Cardiac fibroblast (primary cell): ENCODE measurements around the gene FRMD8.

Experiments
- DNase-seq, 2 donors: peaks; one replicate each; pipeline versions ENCODE4 v3.0.0 to v3.0.0-alpha.2; 2010; ENCODE audit warnings: low read depth in 2 of 2
- H3K4me3 ChIP-seq, 2 donors: replicated peaks in 1 of 2; 1 replicate in 1 of 2; 2 replicates in 1 of 2; pipeline ENCODE4 v1.5.1; 2011; ENCODE audit warnings: low read depth in 2 of 2, low read length in 2 of 2, mild to moderate bottlenecking in 2 of 2, moderate library complexity in 1 of 2
- CTCF ChIP-seq: IDR thresholded peaks from one replicate; pipeline ENCODE4 v1.5.1; 2011; ENCODE audit warnings: low read depth, mild to moderate bottlenecking, low read length, inconsistent platforms

FRMD8 gene

GRCh38 chr11:65370659-65371049 is 15.8 kb upstream of the FRMD8 start:
- DNase-seq, result no peak
- no peak for TF ChIP-seq CTCF
- H3K4me3 ChIP-seq, result no peak overlapping the region

GRCh38 chr11:65373839-65374580 is 12.4 kb upstream of the FRMD8 start:
- no peak for TF ChIP-seq CTCF
- no peak for DNase-seq

GRCh38 chr11:65375012-65375411 is 11.4 kb upstream of the FRMD8 start:
- no peak for TF ChIP-seq CTCF
- no peak overlapping the region for H3K4me3 ChIP-seq
- DNase-seq, result no peak

More at GRCh38 chr11:65373839-65374580, 12.4 kb upstream of the FRMD8 start:
- no peak overlapping the region for H3K4me3 ChIP-seq

GRCh38 chr11:65376138-65376713 is 10.2 kb upstream of the FRMD8 start:
- H3K4me3 ChIP-seq, result no peak overlapping the region
- DNase-seq, result no peak
- TF ChIP-seq CTCF, result no peak

- TF ChIP-seq CTCF, result no peak
- H3K4me3 ChIP-seq, result no peak overlapping the region
- no peak for DNase-seq
These were observed 9.4 kb upstream of the FRMD8 start for GRCh38 chr11:65377036-65377435.

- no peak overlapping the region for H3K4me3 ChIP-seq
- no peak for TF ChIP-seq CTCF
- no peak for DNase-seq
These were observed 8.7 kb upstream of the FRMD8 start for GRCh38 chr11:65377777-65378176.
